H9 (cell line): ENCODE results near the gene INPP5A. TPM values are rescaled to one million over a fixed set of nuclear protein-coding genes. Genes with fewer than 3 reads are reported as not detected.

Experiments used
- DNase-seq: peaks from one replicate; pipeline ENCODE4 v3.0.0-alpha.2; 2017
- H2AFZ ChIP-seq: one replicate; pipeline ENCODE4 v1.6.1; 2013; ENCODE audit warnings: mild to moderate bottlenecking, low read length, control low read depth, moderate library complexity
- H2AK5ac ChIP-seq: 2 replicates; pipeline ENCODE4 v1.6.1; 2013; ENCODE audit warnings: low read length, control low read depth, mixed read lengths; ENCODE audit not compliant: insufficient read length
- H2BK120ac ChIP-seq: one replicate; pipeline ENCODE4 v1.6.1; 2013; ENCODE audit warnings: low read depth, mild to moderate bottlenecking, low read length, control low read depth, inconsistent platforms; ENCODE audit not compliant: poor library complexity, severe bottlenecking
- H2BK12ac ChIP-seq: 2 replicates; pipeline ENCODE4 v1.6.1; 2013; ENCODE audit warnings: low read length, control low read depth, mixed read lengths, low read depth; ENCODE audit not compliant: insufficient read length
- H2BK15ac ChIP-seq: 2 replicates; pipeline ENCODE4 v1.6.1; 2013; ENCODE audit warnings: low read depth, low read length, control low read depth
- H2BK20ac ChIP-seq: one replicate; pipeline ENCODE4 v1.6.1; 2013; ENCODE audit warnings: low read depth, mild to moderate bottlenecking, low read length, control low read depth, inconsistent platforms; ENCODE audit not compliant: poor library complexity, severe bottlenecking
- H2BK5ac ChIP-seq: 2 replicates; pipeline ENCODE4 v1.6.1; 2013; ENCODE audit warnings: low read length, control low read depth, mixed read lengths; ENCODE audit not compliant: insufficient read length
- H3K14ac ChIP-seq: 2 replicates; pipeline ENCODE4 v1.6.1; 2013; ENCODE audit warnings: low read length, control low read depth; ENCODE audit not compliant: insufficient read depth
- H3K18ac ChIP-seq: 2 replicates; pipeline ENCODE4 v1.6.1; 2013; ENCODE audit warnings: low read depth, mild to moderate bottlenecking, mixed read lengths, low read length, control low read depth; ENCODE audit not compliant: insufficient read length
- H3K23ac ChIP-seq: 2 replicates; pipeline ENCODE4 v1.6.1; 2013; ENCODE audit warnings: low read length, control low read depth, mixed read lengths, low read depth; ENCODE audit not compliant: insufficient read length
- H3K23me2 ChIP-seq: 2 replicates; pipeline ENCODE4 v1.6.1; 2013; ENCODE audit warnings: low read depth, mild to moderate bottlenecking, mixed read lengths, low read length, control low read depth; ENCODE audit not compliant: insufficient read length, poor library complexity, severe bottlenecking
- H3K27ac ChIP-seq: 2 replicates; pipeline ENCODE4 v1.5.1; 2013; ENCODE audit warnings: low read length, control low read depth, mixed read lengths, low read depth; ENCODE audit not compliant: insufficient read length
- H3K27me3 ChIP-seq: 2 replicates; pipeline ENCODE4 v1.6.1; 2013; ENCODE audit warnings: low read length, control low read depth, inconsistent platforms; ENCODE audit not compliant: insufficient read depth
- H3K4ac ChIP-seq: 2 replicates; pipeline ENCODE4 v1.6.1; 2013; ENCODE audit warnings: low read depth, mild to moderate bottlenecking, control low read depth, inconsistent platforms, low read length, moderate library complexity
- H3K4me1 ChIP-seq: 2 replicates; pipeline ENCODE4 v1.6.1; 2013; ENCODE audit warnings: low read length, control low read depth, inconsistent platforms; ENCODE audit not compliant: insufficient read depth
- H3K4me2 ChIP-seq: 2 replicates; pipeline ENCODE4 v1.6.1; 2013; ENCODE audit warnings: low read length, control low read depth, mixed read lengths; ENCODE audit not compliant: insufficient read length, insufficient read depth
- H3K56ac ChIP-seq: 2 replicates; pipeline ENCODE4 v1.6.1; 2013; ENCODE audit warnings: low read depth, mild to moderate bottlenecking, mixed read lengths, low read length, control low read depth; ENCODE audit not compliant: insufficient read length
- H3K79me1 ChIP-seq: 2 replicates; pipeline ENCODE4 v1.6.1; 2013; ENCODE audit warnings: low read depth, mild to moderate bottlenecking, moderate library complexity, low read length, control low read depth, inconsistent platforms; ENCODE audit not compliant: insufficient read depth, poor library complexity, severe bottlenecking
- H3K79me2 ChIP-seq: 2 replicates; pipeline ENCODE4 v1.6.1; 2013; ENCODE audit warnings: low read length, control low read depth, inconsistent platforms; ENCODE audit not compliant: insufficient read depth
- H3K9ac ChIP-seq: 2 replicates; pipeline ENCODE4 v1.6.1; 2013; ENCODE audit warnings: low read length, control low read depth, mixed read lengths; ENCODE audit not compliant: insufficient read length; ENCODE audit errors: extremely low read depth
- H3K9me3 ChIP-seq: one replicate; pipeline ENCODE4 v1.6.1; 2013; ENCODE audit warnings: low read depth, low read length, inconsistent platforms; ENCODE audit not compliant: control insufficient read depth
- H3T11ph ChIP-seq: one replicate; pipeline ENCODE4 v1.6.1; 2013; ENCODE audit warnings: mild to moderate bottlenecking, low read length, control low read depth, inconsistent platforms
- H4K20me1 ChIP-seq: one replicate; pipeline ENCODE4 v1.6.1; 2013; ENCODE audit not compliant: control insufficient read depth, insufficient read length, insufficient read depth
- H4K5ac ChIP-seq: 2 replicates; pipeline ENCODE4 v1.6.1; 2013; ENCODE audit warnings: low read depth, mild to moderate bottlenecking, mixed read lengths, low read length, control low read depth; ENCODE audit not compliant: insufficient read length
- H4K8ac ChIP-seq: replicated peaks from 2 replicates; pipeline ENCODE4 v1.6.1; 2013; ENCODE audit warnings: low read length, control low read depth, mixed read lengths, low read depth; ENCODE audit not compliant: insufficient read length
- H4K91ac ChIP-seq: 2 replicates; pipeline ENCODE4 v1.6.1; 2013; ENCODE audit warnings: low read depth, mild to moderate bottlenecking, moderate library complexity, mixed read lengths, low read length, control low read depth; ENCODE audit not compliant: insufficient read length
- H3K27ac Mint-ChIP-seq, 3 experiments: 2 replicates in 2 of 3; 3 replicates in 1 of 3; pipeline ENCODE4 v1.8.0; 2020 to 2021; ENCODE audit warnings: mixed read lengths in 3 of 3, mild to moderate bottlenecking in 1 of 3, moderate library complexity in 1 of 3
- H3K27me3 Mint-ChIP-seq: 2 replicates; pipeline ENCODE4 v1.8.0; 2021; ENCODE audit warnings: low read depth, mild to moderate bottlenecking, moderate library complexity, mixed read lengths
- H3K36me3 Mint-ChIP-seq, 3 experiments: 2 replicates in 2 of 3; 3 replicates in 1 of 3; pipeline ENCODE4 v1.8.0; 2020 to 2021; ENCODE audit warnings: low read depth in 3 of 3, mixed read lengths in 3 of 3; ENCODE audit not compliant: insufficient read depth in 1 of 3
- H3K4me1 Mint-ChIP-seq, 2 experiments: 2 replicates each; pipeline ENCODE4 v1.8.0; 2020; ENCODE audit warnings: mixed read lengths in 2 of 2
- H3K4me3 Mint-ChIP-seq, 2 experiments: 2 replicates in 1 of 2; 3 replicates in 1 of 2; pipeline ENCODE4 v1.8.0; 2020 to 2021; ENCODE audit warnings: mild to moderate bottlenecking in 2 of 2, mixed read lengths in 2 of 2, moderate library complexity in 1 of 2
- H3K9me3 Mint-ChIP-seq, 2 experiments: 2 replicates in 1 of 2; 3 replicates in 1 of 2; pipeline ENCODE4 v1.8.0; 2020; ENCODE audit warnings: mild to moderate bottlenecking in 2 of 2, mixed read lengths in 2 of 2, moderate library complexity in 1 of 2
- WGBS: extraction: QIAGEN DNeasy Blood & Tissue Kit; methylation state at CpG from one replicate; pipeline ENCODE4 v1.1.7; 2013; ENCODE audit warnings: missing lambda C conversion rate, low lambda C conversion rate, mixed read lengths; ENCODE audit not compliant: insufficient read length; ENCODE audit errors: extremely low coverage; 5-methylcytosine and 5-hydroxymethylcytosine counted together
- total RNA-seq: library from RNA; stranded (reverse); gene quantifications from 2 replicates; pipeline ENCODE4 v1.2.1, GENCODE V29; 2021
- TF ChIP-seq, protein P1 (sequence below): fragments of 200-600 bp; sonication (generic); conservative IDR thresholded peaks from 3 replicates; pipeline ENCODE4 v1.8.0; 2021; ENCODE audit warnings: antibody characterized with exemption, mild to moderate bottlenecking

The INPP5A gene
- total RNA-seq, 1 experiment from 2014 or later, result 17.7 TPM

DNA sequence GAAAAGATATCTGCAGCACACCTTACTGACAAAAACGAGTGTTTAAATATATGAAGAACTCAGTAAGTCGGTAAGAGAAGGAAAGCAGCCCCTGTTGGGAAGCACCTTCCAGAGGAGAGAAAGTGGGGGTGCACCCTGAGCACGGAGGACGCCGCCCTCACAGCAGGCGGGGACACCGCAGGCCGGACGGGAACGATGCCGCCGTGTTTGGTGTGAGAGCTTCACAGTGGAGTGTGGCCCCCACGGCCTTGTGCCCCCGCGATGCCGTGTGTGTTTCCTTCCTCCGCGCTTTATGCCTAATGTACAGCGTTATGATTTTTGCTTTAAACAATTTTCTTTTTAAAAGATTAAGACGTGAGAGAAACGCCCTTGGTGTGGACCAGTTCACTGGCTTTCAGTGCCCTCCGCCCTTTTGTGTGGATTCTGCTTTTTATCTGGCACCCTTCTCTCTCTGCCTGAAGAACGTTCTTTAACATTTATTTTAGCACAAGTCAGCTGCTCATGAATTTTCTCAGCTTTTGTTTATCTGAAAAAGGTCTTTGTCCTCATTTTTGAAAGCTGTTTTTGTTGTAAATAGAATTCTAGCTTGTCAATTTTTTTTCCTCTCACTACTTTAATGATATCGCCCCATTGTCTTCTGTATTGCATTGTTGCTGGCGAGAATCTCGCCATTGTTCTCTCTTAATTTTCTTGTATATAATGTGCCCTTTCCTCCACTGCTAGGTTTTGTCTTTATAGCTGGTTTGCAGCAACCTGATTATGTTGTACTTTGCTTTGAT lies 110.7 kb downstream of the INPP5A start:
- peaks cover 3 to 17% of the 10 kb centered on the region in 2 experiments; a peak in 2 of 4 replicates for H3K4me1 Mint-ChIP-seq
- H3K27me3 Mint-ChIP-seq, result no peaks in the 10 kb centered on the region
- Histone ChIP-seq H3K4ac (no peak overlapping the region), H2BK15ac (no peak overlapping the region), H2AFZ (no peak overlapping the region), H3K23ac (no peak overlapping the region), H2BK20ac (no peak overlapping the region), H4K91ac (no peak overlapping the region), H2AK5ac (no peak overlapping the region), H3K56ac (no peak overlapping the region), H4K5ac (no peak overlapping the region), H3K9me3 (no peaks in the 10 kb centered on the region), H3K18ac (no peak overlapping the region), H3K79me2 (no peaks in the 10 kb centered on the region), H3K23me2 (no peaks in the 10 kb centered on the region), H3K79me1 (no peaks in the 10 kb centered on the region), H3T11ph (no peak overlapping the region), H2BK120ac (no peak overlapping the region), H3K4me2 (no peak overlapping the region), H4K8ac (no peak overlapping the region), H4K20me1 (peaks cover 2% of the 10 kb centered on the region), H2BK5ac (no peak overlapping the region), H3K14ac (no peak overlapping the region), H3K9ac (no peak overlapping the region), H3K4me1 (no peaks in the 10 kb centered on the region), H3K27me3 (no peaks in the 10 kb centered on the region), H3K27ac (no peak overlapping the region), H2BK12ac (no peak overlapping the region)
- H3K4me3 Mint-ChIP-seq, result no peak overlapping the region
- TF ChIP-seq, protein P1, sequence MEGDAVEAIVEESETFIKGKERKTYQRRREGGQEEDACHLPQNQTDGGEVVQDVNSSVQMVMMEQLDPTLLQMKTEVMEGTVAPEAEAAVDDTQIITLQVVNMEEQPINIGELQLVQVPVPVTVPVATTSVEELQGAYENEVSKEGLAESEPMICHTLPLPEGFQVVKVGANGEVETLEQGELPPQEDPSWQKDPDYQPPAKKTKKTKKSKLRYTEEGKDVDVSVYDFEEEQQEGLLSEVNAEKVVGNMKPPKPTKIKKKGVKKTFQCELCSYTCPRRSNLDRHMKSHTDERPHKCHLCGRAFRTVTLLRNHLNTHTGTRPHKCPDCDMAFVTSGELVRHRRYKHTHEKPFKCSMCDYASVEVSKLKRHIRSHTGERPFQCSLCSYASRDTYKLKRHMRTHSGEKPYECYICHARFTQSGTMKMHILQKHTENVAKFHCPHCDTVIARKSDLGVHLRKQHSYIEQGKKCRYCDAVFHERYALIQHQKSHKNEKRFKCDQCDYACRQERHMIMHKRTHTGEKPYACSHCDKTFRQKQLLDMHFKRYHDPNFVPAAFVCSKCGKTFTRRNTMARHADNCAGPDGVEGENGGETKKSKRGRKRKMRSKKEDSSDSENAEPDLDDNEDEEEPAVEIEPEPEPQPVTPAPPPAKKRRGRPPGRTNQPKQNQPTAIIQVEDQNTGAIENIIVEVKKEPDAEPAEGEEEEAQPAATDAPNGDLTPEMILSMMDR, result no peak
- no CpG with 5 or more reads among the region's 26 CpGs for WGBS
- no peak for DNase-seq
- H3K27ac Mint-ChIP-seq, result no peak overlapping the region
- no peaks in the 10 kb centered on the region; a peak in 1 of 7 replicates for H3K36me3 Mint-ChIP-seq
- no peaks in the 10 kb centered on the region for H3K9me3 Mint-ChIP-seq
